Epithelial cell of esophagus (primary cell): ENCODE data around the gene DLL4.
A peak's percentile ranks its signal among the peaks of the same experiment; 100 is the strongest.

ENCODE experiments used
- DNase-seq: peaks from one replicate; pipeline ENCODE4 v3.0.0; 2010; ENCODE audit warnings: low read depth
- H3K4me3 ChIP-seq: 2 replicates; pipeline ENCODE4 v1.5.1; 2011; ENCODE audit warnings: mild to moderate bottlenecking, low read length, control low read depth
- TF ChIP-seq, protein P1 (sequence below): IDR thresholded peaks from 2 replicates; pipeline ENCODE4 v1.5.1; 2011; ENCODE audit warnings: low read depth, mild to moderate bottlenecking, low read length, control low read depth, inconsistent platforms; ENCODE audit not compliant: insufficient read depth; ENCODE audit errors: missing control alignments

DLL4 gene

DNA sequence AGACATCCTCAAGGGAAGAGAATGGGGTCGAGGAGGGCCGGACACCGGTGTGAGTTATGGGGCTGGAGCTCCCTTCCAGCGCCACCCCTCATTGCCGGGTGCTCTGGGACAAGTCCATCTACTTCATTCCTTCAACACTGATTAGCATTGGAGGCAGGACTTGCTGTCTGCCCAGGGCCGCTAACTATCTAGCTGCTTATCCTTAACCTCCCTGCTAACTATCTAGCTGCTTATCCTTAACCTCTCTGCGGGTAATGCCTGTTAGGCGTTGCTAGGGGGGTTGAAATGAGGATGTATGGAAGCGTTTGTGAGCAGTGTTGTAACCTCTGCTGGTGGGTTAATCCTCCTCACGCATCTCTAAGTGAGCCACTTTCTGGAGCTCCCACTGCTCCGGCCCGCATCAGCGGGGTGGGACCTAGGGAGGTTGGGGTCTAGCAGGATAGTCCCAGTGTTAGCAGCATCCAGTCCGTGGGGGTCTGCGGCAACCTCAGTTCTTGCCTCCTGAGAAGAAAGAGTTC, 13.3 kb downstream of the DLL4 start:
- peak overlapping the region; percentile 54 for H3K4me3 ChIP-seq
- DNase-seq = no peak
- TF ChIP-seq, protein P1, sequence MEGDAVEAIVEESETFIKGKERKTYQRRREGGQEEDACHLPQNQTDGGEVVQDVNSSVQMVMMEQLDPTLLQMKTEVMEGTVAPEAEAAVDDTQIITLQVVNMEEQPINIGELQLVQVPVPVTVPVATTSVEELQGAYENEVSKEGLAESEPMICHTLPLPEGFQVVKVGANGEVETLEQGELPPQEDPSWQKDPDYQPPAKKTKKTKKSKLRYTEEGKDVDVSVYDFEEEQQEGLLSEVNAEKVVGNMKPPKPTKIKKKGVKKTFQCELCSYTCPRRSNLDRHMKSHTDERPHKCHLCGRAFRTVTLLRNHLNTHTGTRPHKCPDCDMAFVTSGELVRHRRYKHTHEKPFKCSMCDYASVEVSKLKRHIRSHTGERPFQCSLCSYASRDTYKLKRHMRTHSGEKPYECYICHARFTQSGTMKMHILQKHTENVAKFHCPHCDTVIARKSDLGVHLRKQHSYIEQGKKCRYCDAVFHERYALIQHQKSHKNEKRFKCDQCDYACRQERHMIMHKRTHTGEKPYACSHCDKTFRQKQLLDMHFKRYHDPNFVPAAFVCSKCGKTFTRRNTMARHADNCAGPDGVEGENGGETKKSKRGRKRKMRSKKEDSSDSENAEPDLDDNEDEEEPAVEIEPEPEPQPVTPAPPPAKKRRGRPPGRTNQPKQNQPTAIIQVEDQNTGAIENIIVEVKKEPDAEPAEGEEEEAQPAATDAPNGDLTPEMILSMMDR = no peak

DNA sequence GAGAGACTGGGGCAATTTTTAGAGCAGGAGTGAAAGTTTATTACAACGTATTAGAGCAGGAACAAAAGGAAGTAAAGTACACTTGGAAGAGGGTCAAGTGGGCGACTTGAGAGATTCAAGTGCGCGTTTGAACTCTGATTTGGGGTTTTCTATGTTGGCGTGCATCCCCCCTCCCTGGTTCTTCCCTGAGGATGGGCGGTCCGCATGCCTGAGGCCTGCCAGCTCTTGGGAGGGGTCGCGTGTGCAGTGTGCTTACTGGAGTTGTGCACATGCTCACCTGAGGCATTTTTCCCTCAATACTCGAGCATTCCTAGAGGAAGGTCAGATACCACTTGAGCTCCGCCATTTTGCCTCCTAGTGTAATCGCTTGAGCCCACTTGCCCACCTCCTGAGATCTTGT, 13.7 kb downstream of the DLL4 start:
- no peak for DNase-seq
- no peak overlapping the region for H3K4me3 ChIP-seq
- TF ChIP-seq, protein P1 = no peak

DNA sequence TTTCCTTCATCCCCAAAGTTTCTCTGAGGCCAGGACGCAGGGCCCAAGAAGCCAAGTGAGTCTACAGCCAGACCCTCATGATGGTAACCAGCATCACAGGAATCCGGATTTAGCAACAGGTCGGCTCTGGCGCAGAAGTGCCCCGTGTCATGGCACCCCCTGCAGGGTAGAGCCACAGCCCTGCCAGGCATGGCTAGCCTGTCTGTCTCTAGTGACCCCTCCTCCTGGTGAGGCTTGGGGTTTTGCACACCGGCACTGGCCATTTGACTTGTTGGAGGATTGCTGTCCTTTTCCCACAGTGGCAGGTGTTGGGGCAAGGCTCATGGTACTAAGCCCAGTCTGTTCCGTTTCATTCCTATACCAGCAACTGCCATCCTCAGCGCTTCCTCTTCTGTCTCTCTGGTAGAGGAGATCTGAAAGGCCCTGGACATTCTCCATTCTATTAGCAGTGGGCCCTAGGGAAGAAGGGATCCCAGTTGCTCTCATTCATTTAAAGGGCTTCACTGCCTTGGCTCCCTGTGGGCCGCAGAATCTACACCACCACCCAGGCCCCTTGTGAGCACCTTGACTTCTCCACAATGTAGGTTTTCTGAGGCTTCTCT, 14.7 kb downstream of the DLL4 start:
- no peak overlapping the region for H3K4me3 ChIP-seq

GRCh38 chr15:40944510-40945296, 15.6 kb downstream of the DLL4 start:
- TF ChIP-seq, protein P1 = no peak
- no peak for DNase-seq
- H3K4me3 ChIP-seq = no peak overlapping the region

More for the DNA sequence above, 14.7 kb downstream of the DLL4 start:
- DNase-seq = no peak
- TF ChIP-seq, protein P1 = no peak

DNA sequence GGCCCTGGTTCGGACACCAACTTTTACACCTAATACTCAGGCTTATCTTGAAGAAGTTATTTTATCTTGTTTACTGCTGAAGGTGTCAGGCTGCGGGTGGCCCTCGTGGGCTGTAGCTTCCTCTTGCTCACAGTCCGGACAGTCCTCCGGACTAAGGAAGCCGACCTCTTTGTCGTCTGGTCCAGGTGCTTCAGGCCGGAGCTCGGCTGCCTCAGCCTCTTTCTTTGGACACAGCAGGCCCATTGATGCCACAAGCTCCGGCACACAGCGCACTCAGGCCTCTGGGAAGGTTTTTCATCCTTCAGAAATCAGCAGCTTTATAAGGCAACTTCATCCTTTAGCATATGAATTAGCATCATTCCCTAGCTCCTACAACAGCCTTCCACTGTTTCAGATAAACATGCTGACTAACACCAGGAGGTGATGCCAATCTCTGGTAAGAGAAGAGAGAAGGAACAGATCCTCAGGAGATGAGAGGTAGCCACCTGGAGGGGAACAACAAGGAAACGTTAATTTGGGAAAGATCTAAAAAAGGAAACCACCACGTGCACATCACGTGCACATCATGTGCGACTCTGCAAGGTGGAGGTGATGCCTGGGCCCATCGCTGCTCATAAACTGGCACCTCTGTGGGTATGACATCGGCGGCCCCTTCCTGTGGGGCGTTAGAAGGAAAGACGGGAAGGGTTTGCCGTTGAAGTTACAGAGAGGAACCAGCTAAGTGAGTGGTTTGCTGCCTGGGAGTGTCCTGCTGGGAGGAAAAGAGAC, 19.8 kb downstream of the DLL4 start:
- no peak overlapping the region for H3K4me3 ChIP-seq
- DNase-seq = no peak
- TF ChIP-seq, protein P1 = no peak

- TF ChIP-seq, protein P1 = no peak
Observed at GRCh38 chr15:40949756-40950207, 20.6 kb downstream of the DLL4 start.

More at GRCh38 chr15:40949756-40950207, 20.6 kb downstream of the DLL4 start:
- H3K4me3 ChIP-seq = no peak overlapping the region
- no peak for DNase-seq
